GM12873 (cell line): Measurements from ENCODE around the gene HECA.

Experiments
- CTCF ChIP-seq: IDR thresholded peaks from 2 replicates; pipeline ENCODE4 v1.5.1; 2012; ENCODE audit warnings: low read depth, mild to moderate bottlenecking, moderate library complexity, low read length, control low read depth; ENCODE audit not compliant: insufficient read depth; ENCODE audit errors: missing control alignments

Gene HECA

DNA sequence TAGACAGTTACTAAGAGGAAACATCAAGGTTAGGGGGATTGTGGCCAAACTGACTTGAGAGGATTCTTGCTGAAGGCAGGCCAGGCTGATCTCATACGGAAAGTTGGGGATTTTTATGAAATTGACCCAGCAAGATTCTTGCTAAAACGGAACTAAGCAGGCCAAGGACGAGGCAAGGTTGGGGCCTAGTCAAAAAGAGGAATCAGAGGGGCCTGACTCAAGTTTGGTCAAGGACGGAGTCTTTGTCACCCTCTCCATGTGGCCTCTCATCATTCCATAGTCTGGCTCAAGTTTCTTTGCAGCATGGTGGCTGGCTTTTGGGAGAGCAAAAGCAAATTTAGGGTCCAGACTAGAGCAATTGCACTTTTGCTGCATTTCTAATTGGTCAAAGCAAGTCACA, 7.9 kb upstream of the HECA start:
- TF ChIP-seq CTCF = no peak

DNA sequence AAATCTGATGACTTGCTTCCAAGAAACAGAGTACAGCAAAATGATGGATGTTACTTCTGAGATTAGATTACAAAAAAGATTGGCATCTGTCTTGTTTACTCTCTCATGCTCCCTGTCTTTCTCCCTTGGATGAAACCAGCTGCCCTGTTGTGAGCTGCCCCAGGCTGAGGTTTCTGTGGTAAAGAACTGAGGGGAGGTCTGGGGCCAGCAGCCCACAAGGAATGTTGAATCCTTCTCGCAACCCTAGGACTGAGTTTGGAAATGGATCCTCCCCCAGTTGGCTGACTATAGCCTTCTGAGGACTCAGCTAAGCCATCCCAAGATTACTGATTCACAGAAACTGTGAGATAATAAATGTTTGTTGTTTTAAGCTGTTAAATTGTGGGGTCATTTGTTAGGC, 5.6 kb upstream of the HECA start:
- no peak for TF ChIP-seq CTCF

DNA sequence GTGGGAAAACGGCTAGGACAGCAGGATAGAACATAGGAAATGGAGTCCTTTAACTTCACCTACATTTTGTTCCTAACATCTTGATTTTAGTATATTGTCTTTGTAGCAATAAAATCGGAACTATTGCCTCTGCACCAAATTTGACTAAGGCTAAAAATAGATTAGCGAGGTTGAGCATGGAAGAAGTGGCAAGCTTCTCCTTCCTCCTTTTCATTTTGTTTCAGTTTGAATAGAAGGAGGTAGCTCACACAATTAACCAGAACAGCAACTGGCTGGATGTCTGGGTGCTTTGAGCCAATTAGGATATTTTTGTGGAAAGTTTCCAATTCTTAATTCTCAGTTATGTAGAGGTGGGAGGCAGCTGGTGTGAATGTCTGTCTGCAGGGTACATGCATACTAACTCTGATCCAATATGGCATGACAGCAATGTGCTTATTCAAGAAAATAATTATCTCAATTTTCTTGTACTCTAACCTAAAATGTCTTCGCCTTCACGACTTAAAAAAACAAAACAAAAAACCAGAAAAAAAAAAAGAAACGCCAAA, 3.1 kb upstream of the HECA start:
- TF ChIP-seq CTCF = no peak

DNA sequence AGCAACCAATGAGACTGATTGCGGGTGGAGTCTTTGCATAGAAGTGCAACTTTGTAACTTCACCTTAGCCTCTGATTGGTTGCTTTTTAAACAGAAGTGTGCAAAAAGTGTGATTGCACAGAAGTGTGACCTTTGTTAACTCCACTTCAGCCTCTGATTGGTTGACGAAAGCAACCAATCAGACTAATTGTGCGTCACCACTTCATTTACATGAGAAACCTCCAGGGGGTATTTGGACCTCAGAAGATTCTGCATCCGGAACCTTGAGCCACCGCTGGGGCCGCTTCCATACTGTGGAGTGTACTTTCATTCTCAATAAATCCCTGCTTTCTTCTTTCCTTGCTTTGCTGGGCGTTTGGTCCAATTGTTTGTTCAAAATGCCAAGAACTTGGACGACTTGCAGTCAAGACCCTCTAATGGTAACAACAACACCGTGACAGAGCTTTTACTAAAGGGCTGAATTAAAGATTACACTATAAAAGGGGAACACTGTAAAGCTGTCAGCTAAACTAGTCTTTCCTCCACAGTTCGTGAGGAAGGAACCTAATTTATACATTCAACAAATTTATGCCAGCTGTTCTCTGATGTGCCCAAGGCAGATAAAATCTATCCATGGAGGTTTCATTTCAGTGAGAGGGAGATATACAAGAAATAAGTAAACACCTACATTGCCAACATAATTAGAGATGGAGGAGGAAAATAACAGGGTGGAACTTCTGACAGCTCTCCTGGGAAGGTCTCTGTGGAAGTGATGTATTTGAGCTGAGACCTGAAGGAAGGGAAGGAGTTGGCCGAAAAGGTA, 1.4 kb upstream of the HECA start:
- no peak for TF ChIP-seq CTCF

DNA sequence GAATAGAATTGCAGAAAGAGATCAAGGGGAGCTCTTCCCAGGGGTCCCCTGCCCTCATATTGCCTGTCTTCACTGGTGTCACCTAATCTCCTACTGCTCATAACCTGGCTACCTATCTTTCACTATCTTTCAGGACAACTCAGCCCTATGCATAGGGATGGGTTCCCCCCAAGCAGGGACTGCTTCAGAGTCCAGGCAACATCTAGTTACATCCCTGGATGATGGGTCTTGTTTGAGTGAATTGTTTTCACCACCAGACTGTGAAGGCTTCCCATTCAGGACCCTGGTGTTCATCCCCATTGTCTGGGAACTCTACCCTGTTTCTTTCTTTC, 850 bp upstream of the HECA start:
- no peak for TF ChIP-seq CTCF

GRCh38 chr6:139135578-139136545, 982 bp downstream of the HECA start:
- no peak for TF ChIP-seq CTCF

GRCh38 chr6:139137706-139138105, 2.8 kb downstream of the HECA start:
- no peak for TF ChIP-seq CTCF
